OCI-LY1 (cell line): Measurements from ENCODE around the gene ZNF831.

Experiments used
- CTCF ChIP-seq: fragments of 200-600 bp; sonication (generic), shearing (Covaris generic); IDR thresholded peaks from 2 replicates; pipeline ENCODE4 v1.5.1; 2017; ENCODE audit warnings: mild to moderate bottlenecking, antibody characterized with exemption, low read length, moderate library complexity, mixed read lengths
- EZH2 ChIP-seq: fragments of 200-600 bp; sonication (generic), shearing (Covaris generic); IDR thresholded peaks from 2 replicates; pipeline ENCODE4 v1.8.0; 2017; ENCODE audit warnings: borderline replicate concordance, mixed run types, mild to moderate bottlenecking, antibody characterized with exemption, low read length, moderate library complexity, mixed read lengths

- TF ChIP-seq CTCF (no peak), EZH2 (no peak)
These were observed 31.9 kb upstream of the ZNF831 start for GRCh38 chr20:59131551-59132285.
